NOMO-1 (cell line): ENCODE results near the gene NDUFS2.
A peak's percentile ranks its signal among the peaks of the same experiment; 100 is the strongest.
"Not testable (repeated sequence)": the region's sequence is repeated elsewhere in the genome, so short reads cannot be mapped to it uniquely, and the experiment has no call there.

Experiments used
- DNase-seq, 2 experiments: peaks; one replicate each; lab custom pipeline; 2025; ENCODE audit not compliant: unreplicated experiment in 2 of 2; lab: John Stamatoyannopoulos, UW

Gene NDUFS2

DNA sequence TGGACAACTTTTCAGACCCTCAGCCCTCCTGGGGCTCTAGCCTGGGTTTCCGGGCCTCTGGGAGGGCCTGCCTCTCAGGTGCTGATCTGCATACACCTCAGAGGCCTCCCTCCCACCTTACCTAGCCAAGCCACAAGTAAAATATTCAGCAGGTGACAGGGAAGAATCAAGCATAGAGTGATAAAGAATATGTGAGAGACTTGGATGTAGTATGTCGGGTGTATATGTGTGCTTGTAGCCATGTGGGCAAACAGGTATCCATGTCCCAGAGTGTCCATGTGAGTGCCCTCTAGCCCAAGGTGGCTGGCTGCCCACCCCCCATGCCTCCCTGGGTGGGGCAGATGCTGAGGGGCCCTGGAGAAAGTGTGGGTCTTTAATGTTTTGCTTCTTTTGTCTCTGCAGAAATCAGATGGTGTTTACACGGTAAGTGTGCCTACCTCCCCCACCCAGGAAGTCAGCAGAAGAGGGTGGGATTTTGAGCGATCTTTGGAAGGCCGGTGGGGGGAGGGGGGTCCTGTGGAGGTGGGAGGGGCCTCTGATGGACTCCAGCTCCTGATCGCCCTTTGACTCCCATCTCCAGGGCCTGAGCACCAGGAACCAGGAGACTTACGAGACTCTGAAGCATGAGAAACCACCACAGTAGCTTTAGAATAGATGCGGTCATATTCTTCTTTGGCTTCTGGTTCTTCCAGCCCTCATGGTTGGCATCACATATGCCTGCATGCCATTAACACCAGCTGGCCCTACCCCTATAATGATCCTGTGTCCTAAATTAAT lies 16.3 kb downstream of the NDUFS2 start:
- no peak for DNase-seq

DNA sequence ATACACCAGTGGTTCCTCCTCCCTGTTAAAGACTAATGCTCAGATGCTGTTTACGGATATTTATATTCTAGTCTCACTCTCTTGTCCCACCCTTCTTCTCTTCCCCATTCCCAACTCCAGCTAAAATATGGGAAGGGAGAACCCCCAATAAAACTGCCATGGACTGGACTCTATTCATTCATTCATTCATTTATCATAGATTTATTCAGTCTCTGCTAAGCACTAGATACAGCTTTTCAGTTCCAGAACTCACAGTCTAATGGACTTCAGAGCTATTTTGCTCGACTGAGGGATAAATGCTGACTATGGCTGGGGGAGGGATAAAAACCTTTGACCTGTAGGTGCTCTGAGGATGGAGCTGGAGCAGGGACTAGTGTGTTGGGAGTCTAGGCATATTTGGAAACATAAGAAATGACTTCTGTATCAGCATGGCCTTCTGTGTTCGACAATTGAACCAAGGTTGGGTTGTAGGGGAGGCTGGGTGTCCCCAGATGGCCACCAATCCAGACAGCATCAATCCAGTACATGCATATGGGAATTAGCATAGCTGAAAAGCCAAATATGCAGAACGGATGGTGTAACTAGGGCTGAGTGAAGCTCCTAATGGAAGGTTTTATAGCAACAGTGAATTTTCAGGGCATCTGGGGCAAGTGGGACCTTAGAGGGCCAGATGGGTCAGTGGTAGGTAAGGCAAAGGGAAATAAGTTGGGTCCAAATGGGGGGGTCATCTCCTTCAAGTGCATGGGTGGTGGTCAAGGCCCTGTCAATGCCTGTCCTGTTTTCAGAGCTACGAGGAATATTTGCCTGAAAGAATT lies 17.1 kb downstream of the NDUFS2 start:
- no peak for DNase-seq

DNA sequence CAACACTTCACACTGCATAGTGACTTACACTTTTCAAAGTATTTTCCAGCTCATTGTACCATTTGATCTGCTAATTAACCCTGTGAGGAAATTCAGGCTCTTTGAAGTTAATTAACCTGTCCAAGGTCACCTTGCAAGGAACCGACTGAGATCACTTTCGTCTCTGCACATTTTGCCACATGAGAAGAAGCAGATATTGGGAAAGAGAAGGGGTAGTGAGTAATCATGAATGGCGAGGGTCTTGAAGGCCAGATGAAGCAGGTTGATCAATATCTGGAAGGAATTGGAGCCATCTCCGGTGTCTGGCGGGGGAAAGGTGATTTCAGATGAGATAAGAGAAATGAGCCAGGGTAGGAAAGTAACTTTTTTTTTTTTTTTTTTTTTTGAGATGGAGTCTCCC lies 17.8 kb downstream of the NDUFS2 start:
- no peak for DNase-seq

DNA sequence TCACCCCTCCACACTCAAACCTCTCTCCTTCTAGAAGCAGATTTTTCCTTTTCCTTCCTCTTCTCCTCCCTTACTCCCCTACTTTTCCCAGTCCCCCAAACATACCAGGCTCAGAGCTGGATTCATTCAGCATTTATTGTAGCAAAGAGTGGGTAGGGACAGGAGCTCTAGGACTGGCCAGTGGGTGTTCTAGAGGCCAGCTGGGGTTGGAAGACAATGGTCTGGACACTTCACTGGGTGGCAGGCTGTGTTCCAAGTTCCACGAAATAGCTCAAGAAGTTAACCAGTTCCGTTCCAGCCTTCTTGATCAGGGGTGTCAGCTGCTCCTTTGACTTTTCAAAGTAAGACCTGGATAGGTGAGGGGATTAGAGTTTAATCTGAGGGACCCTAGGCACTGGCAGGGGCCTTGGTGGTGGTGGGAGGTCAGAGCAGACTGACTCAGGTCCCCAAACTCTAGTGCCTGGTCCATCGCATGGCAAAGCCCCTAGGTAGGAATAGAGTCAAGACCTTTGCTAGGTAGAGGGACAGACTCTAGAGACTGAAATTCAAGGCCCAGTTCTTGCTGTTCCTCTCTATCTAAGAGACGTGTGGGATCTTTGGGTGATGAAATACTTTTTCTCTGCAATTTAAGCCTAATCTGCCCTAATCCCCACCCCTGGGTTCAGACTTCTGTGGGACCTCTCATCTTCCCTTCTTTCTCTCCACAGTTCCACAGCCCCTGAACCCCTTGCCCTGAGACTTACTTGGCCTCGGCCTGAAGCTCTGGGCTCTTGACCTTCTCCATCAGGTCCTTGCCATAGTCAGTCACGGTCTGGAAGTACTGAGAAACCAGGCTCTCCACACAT lies 20.2 kb downstream of the NDUFS2 start:
- no peak for DNase-seq

DNA sequence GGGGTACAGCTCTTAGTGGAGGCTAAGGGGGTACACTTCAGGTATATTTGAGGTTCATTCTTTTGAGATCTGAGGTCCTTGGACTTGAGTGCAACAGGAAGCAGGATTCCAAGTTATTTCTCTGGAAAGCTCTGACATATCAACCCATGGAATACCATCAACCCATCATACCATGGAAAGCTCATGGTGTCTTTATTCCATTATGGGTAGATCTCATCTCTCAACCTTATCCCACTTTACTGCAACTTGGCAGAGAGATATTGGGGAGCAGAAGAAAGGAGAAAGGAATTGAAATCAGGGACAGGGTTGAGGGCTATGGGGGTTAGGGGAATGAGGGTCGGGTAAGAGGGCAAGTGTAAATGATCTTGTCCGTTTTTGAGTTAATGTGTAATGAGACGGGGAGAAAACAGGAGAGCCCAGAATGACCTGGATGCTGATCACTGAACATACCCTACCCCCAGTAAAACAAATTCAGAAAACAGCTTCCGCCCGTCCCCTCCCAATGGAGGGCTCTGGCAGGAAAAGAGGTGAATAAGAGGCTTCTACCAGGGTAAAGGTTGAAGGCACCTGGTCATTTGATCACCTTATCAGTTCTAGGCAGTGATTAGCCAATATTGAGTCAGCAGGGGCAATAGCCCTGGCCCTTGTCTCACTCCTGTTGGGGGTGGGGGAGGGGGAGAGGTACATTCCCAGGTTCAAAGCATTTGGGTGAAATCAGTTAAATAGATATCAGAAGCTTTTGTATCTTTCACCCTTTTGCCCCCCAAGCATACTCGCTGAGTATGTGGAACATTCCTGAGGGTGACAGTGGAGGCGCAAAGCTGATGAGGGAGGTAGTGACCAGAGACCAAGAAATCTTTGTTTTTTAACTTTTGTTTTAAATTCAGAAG lies 21.9 kb downstream of the NDUFS2 start:
- no peak for DNase-seq

DNA sequence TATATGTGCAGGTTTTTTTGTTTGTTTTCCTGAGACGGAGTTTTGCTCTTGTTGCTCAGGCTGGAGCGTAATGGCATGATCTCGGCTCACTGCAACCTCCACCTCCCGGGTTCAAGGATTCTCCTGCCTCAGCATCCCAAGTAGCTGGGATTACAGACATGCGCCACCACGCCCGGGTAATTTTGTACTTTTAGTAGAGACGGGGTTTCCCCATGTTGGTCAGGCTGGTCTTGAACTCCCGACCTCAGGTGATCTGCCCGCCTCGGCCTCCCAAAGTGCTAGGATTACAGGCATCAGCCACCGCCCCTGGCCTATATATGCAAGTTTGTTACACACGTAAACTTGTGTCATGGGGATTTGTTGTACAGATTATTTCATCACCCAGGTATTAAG lies 22.5 kb downstream of the NDUFS2 start:
- DNase-seq, result not testable (repeated sequence)

DNA sequence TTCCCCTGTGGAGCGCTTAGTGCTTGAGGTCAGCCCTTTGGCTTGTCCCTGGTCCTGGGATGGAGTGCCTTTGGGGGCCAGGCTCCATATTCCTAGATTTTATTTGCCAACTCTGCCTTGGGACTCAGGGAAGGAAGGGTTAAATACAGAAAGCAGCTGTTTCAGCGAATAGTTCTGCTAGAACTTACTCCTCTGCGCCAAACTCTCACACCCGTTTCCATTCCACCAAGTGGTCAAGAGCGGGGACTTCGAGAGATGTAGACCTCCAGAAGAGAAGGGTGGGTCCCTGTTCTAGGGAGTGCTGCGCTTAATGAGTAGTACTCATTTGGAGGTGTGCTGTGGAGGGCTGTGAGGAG lies 23.0 kb downstream of the NDUFS2 start:
- no peak for DNase-seq

DNA sequence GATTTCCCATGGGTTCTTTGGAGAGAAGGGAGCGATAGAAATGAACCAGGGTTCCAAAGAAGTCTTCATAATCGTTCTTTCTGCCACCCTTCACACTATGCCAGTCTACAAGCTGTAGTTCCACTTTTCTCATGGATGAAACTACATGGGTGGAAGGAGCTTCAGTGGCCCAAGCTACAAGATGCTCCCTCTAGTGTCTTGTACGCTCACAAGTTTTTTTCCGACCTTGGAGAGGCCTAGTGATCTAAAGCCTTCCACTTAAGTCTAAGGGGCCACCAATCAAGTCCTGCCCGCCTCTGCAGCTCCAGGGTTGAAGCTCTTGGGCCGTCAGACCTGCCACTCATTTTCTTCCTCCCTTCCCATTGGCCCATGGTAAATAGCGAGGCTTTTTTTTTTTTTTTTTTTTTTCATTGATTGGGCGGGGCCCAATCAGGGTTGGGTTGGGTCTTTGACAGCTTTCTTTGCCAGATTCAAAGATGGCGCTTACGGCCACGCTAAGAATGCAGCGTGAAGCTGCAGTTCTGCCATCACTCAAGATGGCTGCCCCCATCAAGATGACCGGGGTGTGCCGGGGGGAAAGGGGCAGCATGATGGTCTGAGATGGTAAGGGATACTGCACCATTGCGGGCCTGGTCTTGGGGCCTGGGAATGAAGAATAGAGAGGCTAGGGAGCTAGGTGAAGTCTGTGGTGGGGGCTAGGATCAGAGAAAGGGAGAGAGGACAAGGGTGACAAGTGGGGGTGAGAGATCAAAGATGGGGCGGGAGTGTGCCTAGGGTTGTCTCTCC lies 23.6 kb downstream of the NDUFS2 start, which contains the start of gene TOMM40L:
TOMM40L (plus strand) TSS at position 527 of the 786 bp plus-strand sequence. CDS start 430 bp downstream, outside the sequence.
- DNase-seq, result peak; percentile 99 to 100

DNA sequence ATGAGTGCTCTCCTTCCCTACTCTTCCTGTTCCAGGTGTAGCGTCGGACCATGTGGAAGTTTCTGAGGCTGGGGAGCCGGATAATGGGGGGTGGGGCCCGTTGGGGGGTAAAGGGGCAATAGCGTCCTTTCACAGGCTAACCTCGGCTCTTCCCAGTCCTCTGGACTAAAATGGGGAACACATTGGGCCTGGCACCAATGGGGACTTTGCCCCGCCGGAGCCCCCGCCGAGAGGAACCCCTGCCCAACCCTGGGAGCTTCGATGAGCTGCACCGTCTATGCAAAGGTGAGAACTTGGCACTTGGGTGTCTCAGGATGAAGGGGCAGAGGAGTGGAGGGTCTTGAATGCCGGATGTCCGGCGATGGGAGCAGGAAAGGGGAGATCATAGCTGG lies 24.1 kb downstream of the NDUFS2 start:
- DNase-seq, result no peak

DNA sequence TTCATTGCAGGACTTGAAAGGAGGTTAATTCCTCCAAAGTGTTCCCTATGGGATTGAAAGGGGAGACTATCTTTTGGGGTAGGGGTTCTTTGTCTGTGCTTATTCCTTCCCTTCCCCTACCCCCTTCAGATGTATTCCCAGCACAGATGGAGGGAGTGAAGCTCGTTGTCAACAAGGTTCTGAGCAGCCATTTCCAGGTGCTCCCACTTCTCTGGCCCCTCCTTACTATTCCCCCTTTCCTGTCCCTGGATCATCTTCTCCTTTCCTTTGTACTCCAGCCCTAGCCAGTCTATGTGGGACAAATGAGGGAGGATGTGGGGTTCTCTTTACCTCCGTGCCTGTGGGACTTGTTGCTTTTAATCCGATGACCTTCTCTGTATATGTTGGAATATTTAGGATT lies 24.6 kb downstream of the NDUFS2 start:
- no peak for DNase-seq

DNA sequence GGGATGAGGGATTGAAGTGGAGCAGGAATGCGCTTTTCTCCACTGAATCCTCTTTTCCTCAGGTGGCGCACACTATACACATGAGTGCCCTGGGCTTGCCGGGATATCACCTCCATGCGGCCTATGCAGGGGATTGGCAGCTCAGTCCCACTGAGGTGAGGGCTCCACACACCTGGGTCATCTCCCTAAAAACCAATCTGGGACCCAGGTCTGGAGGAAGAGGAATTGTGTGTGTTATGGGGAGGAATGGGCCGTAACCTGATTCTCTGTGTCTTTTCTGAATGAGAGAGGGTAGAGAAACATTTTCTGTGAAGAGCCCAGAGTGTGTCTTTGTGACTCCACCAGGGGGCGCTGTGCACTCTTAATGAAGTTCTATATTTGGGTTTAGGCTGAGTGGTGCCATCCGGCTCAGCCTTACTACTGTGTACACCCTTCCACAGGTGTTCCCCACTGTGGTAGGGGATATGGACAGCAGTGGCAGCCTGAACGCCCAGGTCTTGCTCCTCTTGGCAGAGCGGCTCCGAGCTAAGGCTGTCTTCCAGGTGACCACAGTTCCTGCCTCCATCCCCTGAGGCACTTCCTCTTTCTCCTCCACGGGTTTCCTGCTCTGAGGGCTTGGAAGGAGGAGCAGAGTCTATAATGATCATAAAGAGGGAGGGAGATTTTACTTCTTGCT lies 25.2 kb downstream of the NDUFS2 start:
- peak; percentile 73 to 84 for DNase-seq

DNA sequence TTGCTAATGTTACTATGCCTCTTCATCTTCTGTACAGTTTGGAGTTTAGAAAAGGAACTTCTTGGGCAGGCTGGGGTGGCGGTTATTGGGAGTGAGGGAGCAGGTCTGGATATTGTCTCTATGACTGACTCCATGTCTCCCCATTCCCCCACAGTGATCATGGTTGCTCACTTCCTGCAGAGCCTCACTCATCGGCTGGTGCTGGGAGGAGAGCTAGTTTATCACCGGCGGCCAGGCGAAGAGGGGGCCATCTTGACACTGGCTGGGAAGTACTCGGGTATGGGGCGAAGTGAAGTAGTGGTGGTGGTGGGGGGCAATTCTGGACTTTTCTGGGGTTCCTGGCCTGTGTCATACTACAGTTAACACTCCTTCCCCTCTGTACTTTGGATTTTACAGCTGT lies 25.9 kb downstream of the NDUFS2 start:
- no peak for DNase-seq

DNA sequence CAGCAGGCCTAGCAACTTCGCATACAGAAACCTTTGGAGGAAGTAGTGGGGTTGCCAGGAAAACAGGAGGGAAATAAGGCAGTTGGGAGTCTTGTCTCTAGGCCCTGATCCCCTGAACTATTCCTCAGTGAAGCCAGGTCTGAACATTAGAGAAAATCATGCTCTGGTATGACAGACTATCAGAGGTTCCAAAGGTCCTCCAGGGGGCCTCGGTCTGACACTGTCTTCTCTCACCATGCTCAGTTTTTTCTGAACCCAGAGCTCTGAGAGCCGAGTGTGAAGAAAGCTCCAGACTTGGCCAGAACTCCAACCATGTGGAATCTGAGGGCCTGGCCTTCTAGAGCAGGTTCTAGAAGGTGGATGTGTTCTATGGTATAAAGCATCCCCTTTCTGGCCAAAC lies 27.7 kb downstream of the NDUFS2 start:
- no peak for DNase-seq

DNA sequence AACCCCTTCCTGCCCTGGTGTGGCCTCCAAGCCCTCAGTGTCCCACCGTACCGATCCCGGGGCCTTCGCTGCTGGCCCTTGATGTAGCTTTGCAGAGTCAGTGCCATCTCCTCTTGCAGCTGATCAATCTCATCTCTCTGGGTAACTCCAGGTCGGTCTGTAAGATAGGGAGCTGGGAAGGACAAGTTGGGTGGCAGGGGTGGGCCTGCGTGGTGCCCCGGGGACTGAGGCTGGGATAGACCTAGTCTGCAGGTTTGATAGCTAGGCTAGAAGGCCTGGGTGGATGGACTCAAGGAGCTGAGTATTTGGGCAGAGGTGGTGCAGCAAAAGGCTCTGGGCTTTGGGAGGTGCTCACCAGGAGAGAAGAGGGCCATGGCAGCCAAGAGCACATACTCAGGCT lies 28.6 kb downstream of the NDUFS2 start:
- DNase-seq, result no peak

DNA sequence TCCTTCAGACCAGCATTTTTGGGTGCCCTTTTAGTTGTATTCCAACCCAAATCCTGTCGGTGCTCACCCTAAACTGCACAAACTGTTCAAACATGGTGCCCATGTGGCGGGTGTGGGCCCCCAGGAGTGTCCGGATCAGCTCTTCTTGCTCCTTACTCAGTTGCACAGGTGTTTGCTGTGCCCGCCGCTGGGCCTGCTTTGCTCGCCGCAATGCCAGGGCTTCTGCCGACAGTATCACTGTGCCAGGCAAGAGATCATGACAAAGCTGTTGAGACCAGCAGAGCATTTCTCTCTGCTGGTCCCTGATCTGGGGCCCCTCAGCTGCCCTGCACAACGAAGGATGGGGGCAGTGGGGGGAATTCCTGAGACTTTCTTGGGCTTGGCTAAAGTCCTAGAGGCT lies 30.9 kb downstream of the NDUFS2 start:
- DNase-seq, result no peak

DNA sequence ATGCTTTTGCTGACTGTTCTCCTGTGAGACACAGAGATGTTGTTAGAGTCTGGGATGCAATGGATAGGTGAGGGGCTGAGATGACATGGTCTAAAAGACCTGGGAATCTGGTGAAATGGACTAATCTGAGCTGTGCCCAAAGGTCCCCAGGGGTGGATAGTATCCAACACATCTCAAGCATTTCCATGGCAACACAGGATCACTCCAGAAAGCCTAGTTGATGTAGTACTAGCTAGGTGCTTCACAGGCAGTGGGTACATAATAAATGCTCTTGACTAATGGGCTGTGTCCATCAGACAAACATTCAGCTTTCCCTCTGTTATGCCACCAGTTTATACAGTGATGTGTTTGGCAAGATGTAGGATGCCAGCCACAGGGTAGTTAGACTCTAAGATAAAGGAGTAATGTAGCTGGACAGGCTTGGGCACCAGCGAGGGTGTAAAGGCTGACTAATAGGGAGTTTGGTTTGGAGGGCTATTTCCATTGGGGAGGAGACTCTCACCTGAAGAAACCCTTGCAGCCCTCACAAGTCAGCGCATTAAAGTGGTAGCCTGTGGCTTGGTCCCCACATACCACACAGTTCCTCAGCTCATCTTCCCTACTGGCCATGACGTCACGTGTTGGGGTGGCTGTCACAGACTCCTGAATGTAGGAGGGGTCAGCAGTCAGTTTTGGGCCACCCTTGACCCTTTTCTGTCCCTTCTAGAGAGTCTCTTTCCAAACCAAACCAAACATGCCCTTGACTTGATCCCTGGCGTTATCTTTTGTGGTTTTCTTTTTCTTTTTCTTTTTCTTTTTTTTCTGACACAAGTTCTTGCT lies 34.0 kb downstream of the NDUFS2 start:
- DNase-seq, result no peak

DNA sequence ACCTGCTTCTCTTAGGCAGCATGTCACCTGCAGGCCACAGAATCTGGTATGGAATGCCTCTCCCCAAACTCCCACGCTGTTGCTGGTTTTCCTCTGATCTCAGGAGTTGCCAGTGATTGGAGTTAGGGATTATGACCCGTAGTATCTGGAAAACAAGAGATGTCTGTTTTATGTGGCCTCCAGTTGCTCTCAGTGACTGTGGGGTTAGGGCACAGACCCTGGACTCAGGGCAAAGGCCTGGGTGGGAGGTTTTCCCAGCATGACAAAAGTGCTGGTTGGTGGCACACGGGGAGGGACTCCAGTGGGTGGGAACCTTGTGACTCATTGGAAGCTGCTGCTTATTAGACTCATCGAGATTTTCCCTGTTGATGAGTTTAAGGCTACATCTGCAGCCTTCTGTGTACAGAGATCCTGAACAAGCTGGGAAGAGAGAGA lies 35.9 kb downstream of the NDUFS2 start, which contains the start of gene NR1I3:
NR1I3 (minus strand) TSS at position 165 of the 435 bp plus-strand sequence. CDS start 1,638 bp downstream, outside the sequence.
- DNase-seq, result no peak

DNA sequence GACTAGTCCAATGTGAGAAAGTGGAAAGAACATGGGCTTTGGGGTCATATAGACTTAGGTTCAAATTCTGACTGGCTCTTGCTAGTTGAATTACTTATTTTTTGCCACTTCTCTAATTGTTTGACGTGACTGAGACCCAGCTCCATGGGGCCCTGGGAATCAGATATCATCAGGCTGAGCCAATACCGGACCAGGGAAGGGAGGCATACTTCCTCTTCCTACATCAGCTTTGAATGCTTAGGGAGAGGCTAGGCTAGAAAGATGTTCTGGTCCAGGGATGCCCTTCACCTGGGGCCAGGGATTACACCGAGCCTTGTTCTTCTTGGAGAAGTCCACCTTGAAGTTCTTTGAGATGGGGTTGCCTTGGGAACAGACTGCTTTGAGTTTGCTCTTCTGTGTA lies 39.5 kb downstream of the NDUFS2 start:
- peak in 1 of 2 experiments; percentile 19 for DNase-seq
